A673 (cell line): Measurements from ENCODE around the gene COA1. TPM values are rescaled to one million over a fixed set of nuclear protein-coding genes. Genes with fewer than 3 reads are reported as not detected.
"Not testable (repeated sequence)": the region's sequence is repeated elsewhere in the genome, so short reads cannot be mapped to it uniquely, and the experiment has no call there.

Source experiments
- Bru-seq: library from RNA; stranded (reverse); fragments of 400-500 nt; gene quantifications from one replicate; lab custom pipeline; 2021; lab: Mats Ljungman, UMichigan
- BruChase-seq, 2 experiments: library from RNA; stranded (reverse); fragments of 400-500 nt; gene quantifications; one replicate each; lab custom pipeline; 2021; lab: Mats Ljungman, UMichigan
- BruUV-seq: library from RNA; stranded (reverse); fragments of 400-500 nt; replicated peaks from 2 replicates; lab custom pipeline; 2021; lab: Mats Ljungman, UMichigan
- CTCF ChIA-PET: fragments of 300-600 bp; sonication (Branson Sonifier 250); formaldehyde crosslinking; loops from one replicate; lab custom pipeline; 2022; ENCODE audit warnings: antibody characterized with exemption; lab: Charles Lee
- POLR2A ChIA-PET: fragments of 300-600 bp; sonication (Branson Sonifier 250); formaldehyde crosslinking; loops from one replicate; lab custom pipeline; 2022; ENCODE audit warnings: antibody characterized with exemption; ENCODE audit not compliant: low non-redundant PET; lab: Charles Lee
- DNase-seq: peaks from one replicate; pipeline ENCODE4 v3.0.0-alpha.2; 2015; ENCODE audit warnings: low spot score
- H3K27ac ChIP-seq: fragments of 200-600 bp; sonication (generic); 2 replicates; pipeline ENCODE4 v1.5.1; 2016; ENCODE audit warnings: mixed run types, low read depth, mild to moderate bottlenecking, mixed read lengths, antibody characterized with exemption, low read length; ENCODE audit not compliant: poor library complexity, severe bottlenecking
- H3K27me3 ChIP-seq: fragments of 200-600 bp; sonication (generic); replicated peaks from 2 replicates; pipeline ENCODE4 v1.6.1; 2017; ENCODE audit warnings: mixed run types, low read depth, mild to moderate bottlenecking, mixed read lengths, antibody characterized with exemption, low read length; ENCODE audit not compliant: insufficient read depth, poor library complexity
- H3K36me3 ChIP-seq: fragments of 200-600 bp; sonication (generic); 2 replicates; pipeline ENCODE4 v1.6.1; 2016; ENCODE audit warnings: mixed run types, mild to moderate bottlenecking, mixed read lengths, antibody characterized with exemption, low read length; ENCODE audit not compliant: insufficient read depth, poor library complexity, severe bottlenecking
- H3K4me1 ChIP-seq: fragments of 200-600 bp; sonication (generic); 2 replicates; pipeline ENCODE4 v1.6.1; 2017; ENCODE audit warnings: mixed run types, mild to moderate bottlenecking, mixed read lengths, antibody characterized with exemption, low read length; ENCODE audit not compliant: insufficient read depth, poor library complexity, severe bottlenecking
- H3K4me3 ChIP-seq: fragments of 200-600 bp; sonication (generic); 2 replicates; pipeline ENCODE4 v1.5.1; 2016; ENCODE audit warnings: low read depth, mixed run types, mild to moderate bottlenecking, mixed read lengths, low read length; ENCODE audit not compliant: poor library complexity, severe bottlenecking
- H3K9me3 ChIP-seq: fragments of 200-600 bp; sonication (generic); 2 replicates; pipeline ENCODE4 v1.6.1; 2016; ENCODE audit warnings: mixed run types, low read depth, mild to moderate bottlenecking, mixed read lengths, antibody characterized with exemption, low read length; ENCODE audit not compliant: poor library complexity, severe bottlenecking
- CTCF ChIP-seq: fragments of 300-800, 200-600 bp; sonication (generic); conservative IDR thresholded peaks from 2 replicates; pipeline ENCODE4 v1.5.1; 2017; ENCODE audit warnings: low read depth, mild to moderate bottlenecking, antibody characterized with exemption, low read length, moderate library complexity, mixed read lengths
- EZH2 ChIP-seq: fragments of 200-600 bp; sonication (generic); IDR thresholded peaks from 2 replicates; pipeline ENCODE4 v1.6.1; 2017; ENCODE audit warnings: borderline replicate concordance, low read depth, mild to moderate bottlenecking, mixed read lengths, antibody characterized with exemption, low read length; ENCODE audit not compliant: poor library complexity, severe bottlenecking
- intact Hi-C: fragments of 100-400 bp; cut with micrococcal nuclease; formaldehyde crosslinking; loops from one replicate; pipeline ENCODE4 v1.10.0; 2022; ENCODE audit not compliant: unreplicated experiment
- long read RNA-seq: library from polyadenylated mRNA; stranded (forward); transcript quantifications from one replicate; pipeline ENCODE4 v2.0.0, GENCODE V29; 2022
- total RNA-seq: library from RNA; stranded (reverse); gene quantifications from 2 replicates; pipeline ENCODE4 v1.2.3, GENCODE V29; 2021

Gene COA1
- total RNA-seq = 105 and 115 TPM in 2 replicates
- percentile 92 among the genes with signal in this experiment for Bru-seq, nascent RNA
- BruChase-seq, experiment 1, labeled RNA remaining after a 2-hour chase = percentile 90 among the genes with signal in this experiment
- BruChase-seq, experiment 2, labeled RNA remaining after a 6-hour chase = percentile 93 among the genes with signal in this experiment
- long read RNA-seq, transcript COA1-201 (6 exons, 927 nt) = major isoform, 60 of 85 reads
- long read RNA-seq, partial matches to known transcripts = 12 of 85 reads
- long read RNA-seq, other reads (novel, unspliced or antisense) = 10 of 85 reads

GRCh38 chr7:43729214-43729923 is at the start of gene COA1:
COA1 (minus strand) TSS chr7:43729523; CDS start chr7:43648614, 80,909 bp downstream.
- intact Hi-C loops = loop anchor here (5.0 kb wide), 1 partner anchor 108 kb away; no protein-coding TSS in a partner anchor
- ChIA-PET POLR2A (interaction anchor here (0.6 kb wide), 1 partner anchor 233 kb away, joined by 4 read pairs; no protein-coding TSS in a partner anchor), CTCF (interaction anchor here (0.6 kb wide), 1 partner anchor 29 kb away, joined by 3 read pairs; no protein-coding TSS in a partner anchor)
- Histone ChIP-seq H3K27me3 (no peaks in the 10 kb centered on the region), H3K4me3 (peak within 1 kb of the TSS; percentile 58), H3K4me1 (no peaks in the 10 kb centered on the region), H3K9me3 (no peaks in the 10 kb centered on the region), H3K27ac (peak within 1 kb of the TSS; percentile 72), H3K36me3 (no peaks in the 10 kb centered on the region)
- peak; percentile 92 for DNase-seq
- TF ChIP-seq EZH2 (no peak), CTCF (no peak)
- BruUV-seq = no TSS peak

- H3K4me1 ChIP-seq, POLR2A ChIA-PET: not testable (repeated sequence)
Measured at GRCh38 chr7:43778293-43779044, 49.1 kb upstream of the COA1 start.

GRCh38 chr7:43775255-43775654 is 45.9 kb upstream of the COA1 start:
- POLR2A ChIA-PET, H3K4me1 ChIP-seq, intact Hi-C loops, H3K36me3 ChIP-seq, H3K27me3 ChIP-seq, BruUV-seq, H3K9me3 ChIP-seq, H3K4me3 ChIP-seq, CTCF ChIA-PET, H3K27ac ChIP-seq, DNase-seq: not testable (repeated sequence)

More at GRCh38 chr7:43778293-43779044, 49.1 kb upstream of the COA1 start:
- DNase-seq, H3K36me3 ChIP-seq, H3K4me3 ChIP-seq, H3K9me3 ChIP-seq, BruUV-seq, intact Hi-C loops, H3K27me3 ChIP-seq, H3K27ac ChIP-seq, CTCF ChIA-PET: not testable (repeated sequence)

GRCh38 chr7:43773268-43773667 is 43.9 kb upstream of the COA1 start:
- intact Hi-C loops, H3K9me3 ChIP-seq, H3K4me1 ChIP-seq, BruUV-seq, DNase-seq, H3K4me3 ChIP-seq, H3K27me3 ChIP-seq, CTCF ChIA-PET, H3K36me3 ChIP-seq, H3K27ac ChIP-seq, POLR2A ChIA-PET: not testable (repeated sequence)
